ENCODE results near the gene MRM3. TPM values are rescaled to one million over a fixed set of nuclear protein-coding genes. Genes with fewer than 3 reads are reported as not detected.

The MRM3 gene
- total RNA-seq, 1 donor from 2014 or later, result 18.7 TPM

- intact Hi-C loops (cut with micrococcal nuclease), result loop anchor here (5.0 to 10.0 kb wide), 2 partner anchors 78 to 181 kb away; partner anchors contain the start of gene NXN
- H3K9me3 ChIP-seq (replicated peaks), result no peaks in the 10 kb centered on the region
- H3K27me3 ChIP-seq (ENCODE audit: low read depth), result no peaks in the 10 kb centered on the region
- no peak overlapping the region for H3K4me3 ChIP-seq
- no peak for DNase-seq
- peaks cover 16% of the 10 kb centered on the region for H3K4me1 ChIP-seq
- peaks cover 22% of the 10 kb centered on the region for H3K36me3 ChIP-seq
- no peak for TF ChIP-seq CTCF (IDR thresholded peaks at IDR 0.05; ENCODE audit: borderline replicate concordance)
- H3K27ac ChIP-seq (replicated peaks), result no peak overlapping the region
Measured at GRCh38 chr17:796609-797008, 14.5 kb downstream of the MRM3 start.

- DNase-seq, result no peak
- Histone ChIP-seq H3K27me3 (ENCODE audit: low read depth) (no peaks in the 10 kb centered on the region), H3K27ac (replicated peaks) (no peak overlapping the region), H3K9me3 (replicated peaks) (no peaks in the 10 kb centered on the region), H3K4me3 (no peak overlapping the region), H3K4me1 (peaks cover 16% of the 10 kb centered on the region), H3K36me3 (peaks cover 15% of the 10 kb centered on the region)
- TF ChIP-seq CTCF (IDR thresholded peaks at IDR 0.05; ENCODE audit: borderline replicate concordance), result no peak
- intact Hi-C loops (cut with micrococcal nuclease), result loop anchor here (5.0 to 10.0 kb wide), 2 partner anchors 77 to 180 kb away; partner anchors contain the start of gene NXN
Measured at GRCh38 chr17:797236-797840, 15.2 kb downstream of the MRM3 start.

- no peak overlapping the region for H3K4me3 ChIP-seq
- peaks cover 17% of the 10 kb centered on the region for H3K36me3 ChIP-seq
- no peak overlapping the region for H3K27ac ChIP-seq (replicated peaks)
- no peak for TF ChIP-seq CTCF (IDR thresholded peaks at IDR 0.05; ENCODE audit: borderline replicate concordance)
- intact Hi-C loops (cut with micrococcal nuclease), result loop anchor here (5.0 to 10.0 kb wide), 2 partner anchors 77 to 179 kb away; partner anchors contain the start of gene NXN
- H3K9me3 ChIP-seq (replicated peaks), result no peaks in the 10 kb centered on the region
- no peaks in the 10 kb centered on the region for H3K27me3 ChIP-seq (ENCODE audit: low read depth)
- peaks cover 16% of the 10 kb centered on the region for H3K4me1 ChIP-seq
- DNase-seq, result no peak
Measured at GRCh38 chr17:798246-798645, 16.1 kb downstream of the MRM3 start.

- peaks cover 19% of the 10 kb centered on the region for H3K36me3 ChIP-seq
Measured at GRCh38 chr17:799261-799660, 17.1 kb downstream of the MRM3 start.

More at GRCh38 chr17:799261-799660, 17.1 kb downstream of the MRM3 start:
- TF ChIP-seq CTCF (IDR thresholded peaks at IDR 0.05; ENCODE audit: borderline replicate concordance), result no peak
- intact Hi-C loops (cut with micrococcal nuclease), result loop anchor here (5.0 to 10.0 kb wide), 2 partner anchors 76 to 178 kb away; partner anchors contain the start of gene NXN
- H3K9me3 ChIP-seq (replicated peaks), result no peaks in the 10 kb centered on the region
- no peak overlapping the region for H3K4me3 ChIP-seq
- H3K27me3 ChIP-seq (ENCODE audit: low read depth), result no peaks in the 10 kb centered on the region
- no peak overlapping the region for H3K27ac ChIP-seq (replicated peaks)
- DNase-seq, result no peak
- peaks cover 15% of the 10 kb centered on the region for H3K4me1 ChIP-seq

Measured in left ventricle myocardium inferior (tissue), 1 donor.